Neuron (in vitro differentiated cells): ENCODE results near the gene STAC.
"Not testable (repeated sequence)": the region's sequence is repeated elsewhere in the genome, so short reads cannot be mapped to it uniquely, and the experiment has no call there.

Experiments
- H2AFZ ChIP-seq: one replicate; pipeline ENCODE4 v1.6.1; 2013; ENCODE audit warnings: low read depth, mild to moderate bottlenecking, inconsistent platforms, low read length, moderate library complexity
- H3K27me3 ChIP-seq: one replicate; pipeline ENCODE4 v1.6.1; 2013; ENCODE audit warnings: low read length; ENCODE audit not compliant: insufficient read depth
- H3K36me3 ChIP-seq: one replicate; pipeline ENCODE4 v1.6.1; 2013; ENCODE audit warnings: low read length; ENCODE audit not compliant: insufficient read depth
- H3K4me1 ChIP-seq: one replicate; pipeline ENCODE4 v1.6.1; 2013; ENCODE audit warnings: low read length; ENCODE audit not compliant: insufficient read depth
- H3K4me3 ChIP-seq: 2 replicates; pipeline ENCODE4 v1.5.1; 2013; ENCODE audit warnings: mild to moderate bottlenecking, low read length, moderate library complexity
- H3K9me3 ChIP-seq: one replicate; pipeline ENCODE4 v1.6.1; 2013; ENCODE audit warnings: low read length

The STAC gene

DNA sequence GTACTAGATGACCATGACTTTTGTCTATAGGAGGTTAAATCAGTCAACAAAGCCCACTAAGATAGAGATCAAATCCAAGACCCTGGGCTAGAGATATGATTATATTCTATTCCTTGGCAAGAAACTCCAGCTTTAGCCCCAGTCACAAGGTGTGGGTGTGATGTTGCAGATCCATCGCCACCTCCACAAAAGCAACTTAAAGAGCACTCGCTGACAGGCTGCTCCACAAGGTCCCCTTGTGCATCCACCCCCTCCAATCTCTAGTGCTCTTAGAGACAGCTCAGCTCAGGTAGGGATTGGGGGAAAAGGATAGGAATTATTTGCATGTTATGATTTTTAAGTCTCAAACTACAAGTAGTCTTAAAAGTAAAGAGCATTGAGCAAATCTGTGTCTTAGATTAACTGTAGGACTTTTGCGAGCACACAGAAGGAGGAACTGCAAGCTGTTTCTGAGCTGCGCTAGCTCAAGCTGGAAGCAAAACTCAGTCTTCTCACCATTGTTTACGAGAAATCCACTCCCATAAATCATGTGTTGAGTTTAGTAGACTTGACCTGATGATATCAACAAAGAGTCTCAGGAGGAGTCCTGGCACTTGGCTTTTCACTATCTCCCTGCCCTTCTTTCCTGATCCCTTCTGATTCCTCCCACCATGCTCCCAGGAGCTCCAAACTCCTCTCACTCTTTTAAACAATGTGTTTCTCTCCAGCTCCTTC is 177.6 kb downstream of the STAC start:
- Histone ChIP-seq H3K27me3 (no peaks in the 10 kb centered on the region), H3K9me3 (no peaks in the 10 kb centered on the region), H3K36me3 (no peaks in the 10 kb centered on the region), H2AFZ (no peak overlapping the region), H3K4me3 (no peak overlapping the region), H3K4me1 (no peaks in the 10 kb centered on the region)

DNA sequence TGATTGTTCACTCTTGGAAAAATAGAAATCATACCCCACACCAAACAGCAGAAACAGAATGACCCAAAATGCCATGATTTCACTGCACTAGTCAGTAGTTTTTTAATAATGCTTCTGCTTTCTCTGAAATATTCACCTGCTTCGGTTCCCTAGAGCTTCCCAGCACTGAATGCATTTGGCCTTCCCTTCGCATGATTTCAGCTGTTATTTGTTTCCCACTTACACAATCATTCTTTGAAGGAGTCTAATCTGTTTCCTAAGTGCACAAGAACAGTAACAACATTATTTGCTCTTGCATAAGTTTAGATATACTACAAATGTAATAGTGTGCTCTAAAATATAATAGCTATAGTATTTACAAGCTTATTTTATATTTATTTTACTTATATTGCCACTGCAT is 178.7 kb downstream of the STAC start:
- Histone ChIP-seq H2AFZ (no peak overlapping the region), H3K9me3 (no peaks in the 10 kb centered on the region), H3K4me1 (peaks cover 3% of the 10 kb centered on the region), H3K4me3 (no peak overlapping the region), H3K36me3 (no peaks in the 10 kb centered on the region), H3K27me3 (no peaks in the 10 kb centered on the region)

GRCh38 chr3:36560685-36561084 is 180.4 kb downstream of the STAC start:
- Histone ChIP-seq H3K9me3 (no peaks in the 10 kb centered on the region), H3K4me1 (peaks cover 3% of the 10 kb centered on the region), H3K4me3 (no peak overlapping the region), H3K36me3 (no peaks in the 10 kb centered on the region), H3K27me3 (no peaks in the 10 kb centered on the region), H2AFZ (no peak overlapping the region)

GRCh38 chr3:36561601-36562000 is 181.3 kb downstream of the STAC start:
- Histone ChIP-seq H3K4me3 (no peak overlapping the region), H3K36me3 (no peaks in the 10 kb centered on the region), H2AFZ (no peak overlapping the region), H3K9me3 (no peaks in the 10 kb centered on the region), H3K27me3 (no peaks in the 10 kb centered on the region), H3K4me1 (peaks cover 3% of the 10 kb centered on the region)

DNA sequence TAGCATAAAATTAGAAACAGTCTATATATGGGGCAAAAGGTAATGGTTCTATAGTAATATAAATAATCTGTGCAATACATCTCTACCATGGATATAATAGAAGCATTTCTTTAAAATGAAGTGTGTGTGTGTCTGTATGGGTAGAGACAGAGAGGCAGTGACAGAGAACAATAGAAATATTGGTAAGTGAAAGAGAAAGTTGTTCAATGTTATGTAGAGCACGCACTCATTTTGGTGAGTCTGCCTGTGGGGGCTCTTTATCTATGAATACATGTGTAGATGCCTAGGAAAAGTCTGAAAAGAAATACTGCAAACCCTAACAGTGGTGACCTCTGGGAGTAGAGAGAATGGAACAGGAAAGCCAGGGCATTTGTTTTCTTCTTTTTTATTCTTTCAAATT is 182.6 kb downstream of the STAC start:
- no peaks in the 10 kb centered on the region for H3K27me3 ChIP-seq
- H3K4me1 ChIP-seq = peaks cover 3% of the 10 kb centered on the region
- H3K36me3 ChIP-seq = no peaks in the 10 kb centered on the region
- no peaks in the 10 kb centered on the region for H3K9me3 ChIP-seq
- H3K4me3 ChIP-seq = no peak overlapping the region
- no peak overlapping the region for H2AFZ ChIP-seq

DNA sequence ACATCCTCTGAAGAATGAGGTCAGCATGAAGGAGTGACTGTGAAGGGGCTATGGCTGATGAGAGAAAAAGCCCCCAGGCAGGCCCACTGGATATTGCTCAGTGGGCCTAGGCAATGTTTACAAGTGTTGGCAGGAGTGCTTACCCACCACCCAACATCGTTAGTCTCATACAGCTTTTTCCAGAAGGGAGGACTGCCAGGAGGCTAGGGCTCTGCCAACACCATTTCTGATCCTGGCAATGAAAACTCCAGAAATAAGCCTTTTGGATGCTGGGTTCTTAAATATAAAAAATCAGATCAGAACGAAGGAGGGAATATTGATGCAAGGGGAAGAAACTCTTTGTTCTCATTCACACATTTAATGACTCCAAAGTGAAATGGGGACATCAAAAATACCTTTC is 194.9 kb downstream of the STAC start:
- no peak overlapping the region for H3K4me3 ChIP-seq
- H3K36me3 ChIP-seq = no peaks in the 10 kb centered on the region
- no peaks in the 10 kb centered on the region for H3K4me1 ChIP-seq
- no peak overlapping the region for H2AFZ ChIP-seq
- no peaks in the 10 kb centered on the region for H3K9me3 ChIP-seq
- no peaks in the 10 kb centered on the region for H3K27me3 ChIP-seq

DNA sequence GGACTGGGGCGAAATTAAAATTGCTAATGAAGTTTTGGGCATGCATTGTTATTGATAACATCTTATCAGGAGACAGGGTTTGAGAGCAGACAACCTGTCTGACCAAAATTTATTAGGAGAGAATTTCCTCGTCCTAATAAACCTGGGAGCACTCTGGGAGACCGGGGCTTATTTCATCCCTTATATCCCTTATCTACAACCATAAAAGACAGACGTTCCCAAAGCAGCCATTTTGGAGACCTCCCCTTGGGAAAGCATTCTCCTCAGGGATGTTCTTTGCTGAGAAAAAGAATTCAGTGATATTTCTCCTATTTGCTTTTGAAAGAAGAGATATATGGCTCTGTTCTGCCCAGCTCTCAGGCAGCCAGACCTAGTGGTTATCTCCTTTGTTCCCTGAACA is 198.1 kb downstream of the STAC start:
- not testable (repeated sequence) for H3K9me3 ChIP-seq, H3K36me3 ChIP-seq, H3K4me3 ChIP-seq, H2AFZ ChIP-seq, H3K4me1 ChIP-seq, H3K27me3 ChIP-seq

DNA sequence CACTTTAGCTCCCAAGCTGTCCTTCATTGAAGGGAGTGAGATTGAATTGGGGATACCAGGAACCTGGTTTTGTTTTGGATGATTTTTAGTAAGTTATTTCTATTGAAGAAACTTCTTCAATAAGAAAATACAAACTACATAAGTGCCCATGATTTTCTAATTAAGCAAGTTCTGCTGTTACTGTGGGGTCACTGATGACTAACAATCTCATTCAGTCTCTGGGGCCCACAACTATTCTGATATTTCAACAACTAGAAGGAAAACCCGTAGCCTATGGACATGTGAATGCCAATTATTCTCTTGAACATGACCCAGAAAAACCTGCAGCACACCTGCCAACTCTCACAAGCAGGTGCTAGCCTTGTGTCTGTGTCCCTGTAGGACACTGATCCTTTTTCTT is 199.4 kb downstream of the STAC start:
- H3K4me1 ChIP-seq = no peaks in the 10 kb centered on the region
- H3K36me3 ChIP-seq = no peaks in the 10 kb centered on the region
- no peaks in the 10 kb centered on the region for H3K27me3 ChIP-seq
- no peaks in the 10 kb centered on the region for H3K9me3 ChIP-seq
- H3K4me3 ChIP-seq = no peak overlapping the region
- H2AFZ ChIP-seq = no peak overlapping the region

DNA sequence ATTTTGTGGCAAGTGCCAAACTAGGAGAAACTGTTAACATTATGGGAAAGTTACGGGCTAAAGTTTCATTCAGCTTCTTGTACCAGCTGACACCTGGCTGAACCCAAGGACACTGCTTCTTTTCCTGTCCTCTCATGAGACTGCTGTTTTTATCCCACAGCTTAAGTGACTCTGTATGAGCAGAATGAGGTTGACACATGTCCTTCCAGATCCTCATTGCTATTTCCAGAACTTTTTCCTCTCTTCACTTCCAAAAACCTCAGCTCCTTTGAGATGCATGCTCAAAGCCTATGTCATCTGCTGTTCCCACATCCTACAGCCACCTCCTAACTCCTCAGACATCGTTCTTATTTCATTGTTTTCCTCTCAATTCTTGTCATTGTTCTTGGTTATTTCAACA is 200.4 kb downstream of the STAC start:
- Histone ChIP-seq H3K9me3 (no peaks in the 10 kb centered on the region), H3K36me3 (no peaks in the 10 kb centered on the region), H3K4me1 (no peaks in the 10 kb centered on the region), H3K27me3 (no peaks in the 10 kb centered on the region), H3K4me3 (no peak overlapping the region), H2AFZ (no peak overlapping the region)

- Histone ChIP-seq H3K36me3 (no peaks in the 10 kb centered on the region), H3K9me3 (no peaks in the 10 kb centered on the region), H3K27me3 (no peaks in the 10 kb centered on the region), H3K4me1 (no peaks in the 10 kb centered on the region), H3K4me3 (no peak overlapping the region), H2AFZ (no peak overlapping the region)
These were observed 211.7 kb downstream of the STAC start for GRCh38 chr3:36591959-36592358.

DNA sequence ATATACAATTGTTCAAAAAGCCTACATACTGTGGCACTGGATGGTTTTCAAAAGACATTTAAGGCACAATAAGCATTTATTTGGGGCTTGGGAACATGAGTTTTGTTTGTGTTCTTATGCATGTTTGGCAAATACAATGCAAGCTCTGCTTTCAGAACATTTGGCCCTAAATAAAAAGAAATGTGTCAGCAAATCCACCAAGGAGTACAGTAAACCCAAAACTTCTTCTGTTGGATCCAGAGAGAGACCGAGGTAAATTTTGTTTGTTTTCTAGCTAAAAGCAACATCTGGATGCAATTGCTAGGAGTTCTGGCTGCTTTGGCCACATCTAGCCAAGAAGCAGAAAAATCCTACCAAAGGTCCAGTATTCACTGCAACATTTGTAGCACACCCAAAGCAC is 215.2 kb downstream of the STAC start:
- H3K9me3 ChIP-seq = no peaks in the 10 kb centered on the region
- no peak overlapping the region for H3K4me3 ChIP-seq
- no peak overlapping the region for H2AFZ ChIP-seq
- no peaks in the 10 kb centered on the region for H3K4me1 ChIP-seq
- H3K27me3 ChIP-seq = no peaks in the 10 kb centered on the region
- no peaks in the 10 kb centered on the region for H3K36me3 ChIP-seq

GRCh38 chr3:36596419-36596818 is 216.1 kb downstream of the STAC start:
- Histone ChIP-seq H3K4me1 (no peaks in the 10 kb centered on the region), H3K27me3 (no peaks in the 10 kb centered on the region), H3K9me3 (no peaks in the 10 kb centered on the region), H3K4me3 (no peak overlapping the region), H2AFZ (no peak overlapping the region), H3K36me3 (no peaks in the 10 kb centered on the region)

- H3K9me3 ChIP-seq = no peaks in the 10 kb centered on the region
- H2AFZ ChIP-seq = no peak overlapping the region
- no peak overlapping the region for H3K4me3 ChIP-seq
- no peaks in the 10 kb centered on the region for H3K4me1 ChIP-seq
- H3K36me3 ChIP-seq = no peaks in the 10 kb centered on the region
- no peaks in the 10 kb centered on the region for H3K27me3 ChIP-seq
These were observed 217.1 kb downstream of the STAC start for GRCh38 chr3:36597422-36597821.
